HG03280 (cell line): ENCODE data around the gene FRY.

Experiments
- ATAC-seq: cut with Tn5 transposase; IDR thresholded peaks from one replicate; pipeline ENCODE4 v1.9.1; 2021; ENCODE audit warnings: mild to moderate bottlenecking, moderate library complexity; ENCODE audit not compliant: unreplicated experiment

The FRY gene

GRCh38 chr13:32254416-32254815 is 222.8 kb downstream of the FRY start:
- ATAC-seq: no peak

- ATAC-seq: no peak
These were observed 223.5 kb downstream of the FRY start for GRCh38 chr13:32254916-32255723.

- ATAC-seq: no peak
These were observed 224.1 kb downstream of the FRY start for GRCh38 chr13:32255724-32256109.

- ATAC-seq: no peak
These were observed 224.7 kb downstream of the FRY start for GRCh38 chr13:32256243-32256642.

- ATAC-seq: no peak
These were observed 226.1 kb downstream of the FRY start for GRCh38 chr13:32257649-32258048.

GRCh38 chr13:32259116-32259515 is 227.5 kb downstream of the FRY start:
- ATAC-seq: no peak

GRCh38 chr13:32261567-32261966 is 230.0 kb downstream of the FRY start:
- ATAC-seq: no peak

- ATAC-seq: no peak
These were observed 230.6 kb downstream of the FRY start for GRCh38 chr13:32262165-32262564.

GRCh38 chr13:32262619-32263018 is 231.0 kb downstream of the FRY start:
- no peak for ATAC-seq

- no peak for ATAC-seq
These were observed 232.8 kb downstream of the FRY start for GRCh38 chr13:32264407-32264806.

- ATAC-seq: no peak
These were observed 234.2 kb downstream of the FRY start for GRCh38 chr13:32265726-32266125.

GRCh38 chr13:32266130-32266529 is 234.6 kb downstream of the FRY start:
- ATAC-seq: no peak

GRCh38 chr13:32267836-32268439 is 236.4 kb downstream of the FRY start:
- peak; percentile 88 for ATAC-seq

- no peak for ATAC-seq
These were observed 240.6 kb downstream of the FRY start for GRCh38 chr13:32272021-32272683.

- no peak for ATAC-seq
These were observed 246.3 kb downstream of the FRY start for GRCh38 chr13:32277839-32278238.

- no peak for ATAC-seq
These were observed 246.9 kb downstream of the FRY start for GRCh38 chr13:32278426-32278825.

- no peak for ATAC-seq
These were observed 249.5 kb downstream of the FRY start for GRCh38 chr13:32281096-32281495.

- ATAC-seq: no peak
These were observed 250.6 kb downstream of the FRY start for GRCh38 chr13:32282096-32282711.

GRCh38 chr13:32284927-32285632 is 253.5 kb downstream of the FRY start:
- ATAC-seq: no peak

GRCh38 chr13:32285633-32285965 is 254.0 kb downstream of the FRY start:
- ATAC-seq: no peak

GRCh38 chr13:32297206-32297605 is 265.6 kb downstream of the FRY start:
- no peak for ATAC-seq
